GM12878 (cell line): ENCODE results near the gene AKAP5. TPM values are rescaled to one million over a fixed set of nuclear protein-coding genes. Genes with fewer than 3 reads are reported as not detected.

Experiments used
- ATAC-seq: fragments of 200-7000 bp; cut with Tn5 transposase; 3 replicates; pipeline ENCODE4 v1.9.1; 2020; ENCODE audit warnings: mild to moderate bottlenecking, moderate library complexity
- BruUV-seq: library from RNA; stranded (reverse); fragments of 400-500 nt; replicated peaks from 2 replicates; lab custom pipeline; 2021; lab: Mats Ljungman, UMichigan
- CTCF ChIA-PET: fragments of 300-600 bp; sonication (Branson Sonifier 250); formaldehyde crosslinking; extraction: SDS; loops from one replicate; lab custom pipeline; 2021; ENCODE audit warnings: inconsistent platforms; lab: Yijun Ruan, JAX
- POLR2A ChIA-PET: fragments of 350-600 bp; formaldehyde crosslinking; extraction: SDS; loops from one replicate; lab custom pipeline; 2021; ENCODE audit warnings: inconsistent platforms; lab: Charles Lee
- RAD21 ChIA-PET: fragments of 300-600 bp; sonication (Branson Sonifier 250); formaldehyde crosslinking; loops from one replicate; lab custom pipeline; 2023; ENCODE audit warnings: antibody characterized with exemption; ENCODE audit not compliant: unreplicated experiment; lab: Charles Lee
- SMC1A ChIA-PET: fragments of 300-600 bp; sonication (Branson Sonifier 250); formaldehyde crosslinking; loops from one replicate; lab custom pipeline; 2023; ENCODE audit not compliant: unreplicated experiment, uncharacterized antibody; lab: Charles Lee
- DNase-seq: peaks from one replicate; pipeline ENCODE4 v3.0.0-alpha.2; 2011; ENCODE audit warnings: low read depth, low spot score
- FAIRE-seq: peaks from 3 replicates; lab custom pipeline; 2011; peaks lifted over from hg19 to GRCh38; lab: Jason Lieb, UNC
- H2AFZ ChIP-seq: 2 replicates; pipeline ENCODE4 v1.6.0; 2011; ENCODE audit warnings: low read depth, low read length, control low read depth; ENCODE audit not compliant: control insufficient read depth
- H3K27ac ChIP-seq: 2 replicates; pipeline ENCODE4 v1.5.1; 2011; ENCODE audit warnings: control low read depth; ENCODE audit not compliant: control insufficient read depth, insufficient read depth
- H3K27me3 ChIP-seq, 2 experiments: replicated peaks in 1 of 2; 2 replicates each; pipeline versions ENCODE4 v1.6.0 to v1.6.1; 2011; ENCODE audit warnings: low read length in 1 of 2; ENCODE audit not compliant: control insufficient read depth in 2 of 2, insufficient read depth in 2 of 2
- H3K36me3 ChIP-seq, 2 experiments: 2 replicates each; pipeline ENCODE4 v1.5.1; 2011; ENCODE audit warnings: low read length in 1 of 2; ENCODE audit not compliant: control insufficient read depth in 2 of 2, insufficient read depth in 2 of 2
- H3K4me1 ChIP-seq: 2 replicates; pipeline ENCODE4 v1.6.1; 2011; ENCODE audit warnings: mild to moderate bottlenecking, low read length, moderate library complexity, mixed read lengths; ENCODE audit not compliant: control insufficient read depth, insufficient read depth
- H3K4me2 ChIP-seq: 2 replicates; pipeline ENCODE4 v1.6.0; 2011; ENCODE audit warnings: control low read depth; ENCODE audit not compliant: control insufficient read depth, insufficient read depth
- H3K4me3 ChIP-seq: fragments of 200-600 bp; sonication (generic); 2 replicates; pipeline ENCODE4 v1.5.1; 2016
- H3K79me2 ChIP-seq: 2 replicates; pipeline ENCODE4 v1.6.0; 2011; ENCODE audit warnings: low read length; ENCODE audit not compliant: control insufficient read depth, insufficient read depth
- H3K9ac ChIP-seq: 2 replicates; pipeline ENCODE4 v1.8.0; 2011; ENCODE audit warnings: low read length, control low read depth, mixed read lengths; ENCODE audit not compliant: control insufficient read depth, insufficient read depth
- H3K9me3 ChIP-seq: replicated peaks from 3 replicates; pipeline ENCODE4 v1.5.1; 2011; ENCODE audit warnings: mild to moderate bottlenecking, low read length; ENCODE audit not compliant: control insufficient read depth, insufficient read depth
- H4K20me1 ChIP-seq: 2 replicates; pipeline ENCODE4 v1.6.0; 2011; ENCODE audit not compliant: control insufficient read depth, insufficient read depth
- ATF7 ChIP-seq: fragments of 450-650 bp; IDR thresholded peaks from 2 replicates; pipeline ENCODE4 v1.6.1; 2016; ENCODE audit warnings: low read depth, mild to moderate bottlenecking
- CBFB ChIP-seq: IDR thresholded peaks from 2 replicates; pipeline ENCODE4 v1.6.1; 2016; ENCODE audit warnings: antibody characterized with exemption, low read depth
- DPF2 ChIP-seq: fragments of 450-650 bp; IDR thresholded peaks from 2 replicates; pipeline ENCODE4 v1.6.1; 2017; ENCODE audit warnings: mild to moderate bottlenecking
- GATAD2B ChIP-seq: fragments of 450-650 bp; conservative IDR thresholded peaks from 2 replicates; pipeline ENCODE4 v1.6.1; 2017; ENCODE audit warnings: low read depth, mild to moderate bottlenecking, moderate library complexity
- IKZF1 ChIP-seq: fragments of 450-650 bp; conservative IDR thresholded peaks from 2 replicates; pipeline ENCODE4 v1.6.1; 2017; ENCODE audit warnings: antibody characterized with exemption, mild to moderate bottlenecking
- JUNB ChIP-seq: IDR thresholded peaks from 2 replicates; pipeline ENCODE4 v1.6.1; 2016; ENCODE audit warnings: antibody characterized with exemption, mild to moderate bottlenecking
- MEF2A ChIP-seq: IDR thresholded peaks from 2 replicates; pipeline ENCODE4 v1.6.1; 2011; ENCODE audit warnings: low read depth, mild to moderate bottlenecking, low read length, moderate library complexity; ENCODE audit not compliant: insufficient read depth
- MXI1 ChIP-seq: fragments of 150-350 bp; IDR thresholded peaks from 2 replicates; pipeline ENCODE4 v1.6.1; 2011; ENCODE audit warnings: low read depth, mild to moderate bottlenecking, inconsistent platforms, low read length, improper control_type of control experiment
- NKRF ChIP-seq: fragments of 450-650 bp; conservative IDR thresholded peaks from 2 replicates; pipeline ENCODE4 v1.6.1; 2017; ENCODE audit warnings: mild to moderate bottlenecking, moderate library complexity
- PAX8 ChIP-seq: fragments of 450-650 bp; IDR thresholded peaks from 2 replicates; pipeline ENCODE4 v1.6.1; 2017; ENCODE audit warnings: mild to moderate bottlenecking, moderate library complexity
- RELB ChIP-seq: fragments of 450-650 bp; IDR thresholded peaks from 2 replicates; pipeline ENCODE4 v1.6.1; 2017; ENCODE audit warnings: low read depth, mild to moderate bottlenecking, moderate library complexity
- STAT1 ChIP-seq: fragments of 450-650 bp; conservative IDR thresholded peaks from 2 replicates; pipeline ENCODE4 v1.6.1; 2014; ENCODE audit warnings: antibody characterized with exemption, mild to moderate bottlenecking
- WRNIP1 ChIP-seq: IDR thresholded peaks from 2 replicates; pipeline ENCODE4 v1.6.1; 2011; ENCODE audit warnings: low read depth, low read length, improper control_type of control experiment, borderline replicate concordance
- ZSCAN29 ChIP-seq: fragments of 450-650 bp; IDR thresholded peaks from 2 replicates; pipeline ENCODE4 v1.6.1; 2017; ENCODE audit warnings: mild to moderate bottlenecking, moderate library complexity
- WGBS: methylation state at CpG from one replicate; pipeline ENCODE4 v1.1.6; 2016; ENCODE audit warnings: low lambda C conversion rate; ENCODE audit not compliant: insufficient replicate concordance, insufficient coverage; ENCODE audit errors: missing lambda C conversion rate; 5-methylcytosine and 5-hydroxymethylcytosine counted together
- in situ Hi-C: fragments of 300-500 bp; cut with MboI; formaldehyde crosslinking; loops from 9 replicates; pipeline ENCODE4 v1.14.3; 2018; ENCODE audit warnings: mixed read lengths
- intact Hi-C: fragments of 100-400 bp; cut with micrococcal nuclease; formaldehyde crosslinking; loops from one replicate; pipeline ENCODE4 v1.14.2; 2022; ENCODE audit not compliant: unreplicated experiment
- polyA plus RNA-seq, 11 experiments: library from polyadenylated mRNA; depleted of rRNA in 4 of 11; unstranded in 6 of 11; stranded (reverse) in 5 of 11; fragments of >200 nt; fragmentation: Nextera tagmentation in 4 of 11; fragmentation: Illumina TruSeq in 1 of 11; extraction: Ambion mirVana in 4 of 11; extraction: Trizol in 1 of 11; gene quantifications; 1 replicate in 1 of 11; 2 replicates in 10 of 11; pipeline versions ENCODE4 v1.2.1 to v1.2.3, GENCODE V29; 2011 to 2016; ENCODE audit warnings: inconsistent platforms in 2 of 11, missing spikeins in 2 of 11, low read depth in 1 of 11
- total RNA-seq, 4 experiments: library from RNA; depleted of rRNA in 3 of 4; stranded (reverse); fragments of >200 nt in 3 of 4; fragmentation: Illumina TruSeq in 1 of 4; extraction: Trizol in 1 of 4; gene quantifications; 2 replicates each; pipeline versions ENCODE4 v1.2.1 to v1.2.3, GENCODE V29; 2013 to 2021

Gene AKAP5
- total and polyA plus RNA-seq, 10 of the 15 experiments (the other 5 are each of a cell fraction or from before 2014, with no cell fraction given) = 0.45 to 5.1 (median 1.7) TPM

GRCh38 chr14:64504310-64504896 is 39.1 kb downstream of the AKAP5 start, which contains the start of gene ZBTB1 (continued):
- no peak for TF ChIP-seq NKRF
- TF ChIP-seq MXI1 = peak; percentile 27; the same call in 1 of the 2 replicates
- TF ChIP-seq JUNB = no peak

GRCh38 chr14:64504897-64505794 is 39.8 kb downstream of the AKAP5 start:
- H4K20me1 ChIP-seq = no peaks in the 10 kb centered on the region; the same call in 1 of the 2 replicates
- in situ Hi-C loops (no loop called here), intact Hi-C loops (loop anchor here (2.0 to 5.0 kb wide), 4 partner anchors 36 to 168 kb away; partner anchors contain the start of genes HSPA2 and MTHFD1)
- peaks cover 95% of the 10 kb centered on the region for H3K79me2 ChIP-seq
- FAIRE-seq (no peak), ATAC-seq (peak; percentile 30), DNase-seq (no peak)
- H2AFZ ChIP-seq = peak overlapping the region; percentile 20; the same call in 1 of the 2 replicates
- WGBS = 2% methylated on average over 60 of the region's 68 CpGs
- H3K9me3 ChIP-seq = no peaks in the 10 kb centered on the region
- POLR2A ChIA-PET = interaction anchor here (1.0 to 2.3 kb wide), 5 partner anchors 38 to 270 kb away, joined by 3 to 14 read pairs (median 5); partner anchors contain the start of gene MTHFD1
- H3K4me3 ChIP-seq = peak overlapping the region; percentile 91
- H3K27me3 ChIP-seq = no peaks in the 10 kb centered on the region
- SMC1A ChIA-PET = interaction anchor here (0.7 kb wide), 1 partner anchor 33 kb away, joined by 3 read pairs; no protein-coding TSS in a partner anchor
- BruUV-seq = TSS peak; percentile 52
- CTCF ChIA-PET = interaction anchor here (0.6 kb wide), 1 partner anchor 75 kb away, joined by 3 read pairs; no protein-coding TSS in a partner anchor
- no peaks in the 10 kb centered on the region for H3K36me3 ChIP-seq
- H3K27ac ChIP-seq = peak overlapping the region; percentile 98
- peak overlapping the region; percentile 64 for H3K4me2 ChIP-seq
- peaks cover 14% of the 10 kb centered on the region for H3K4me1 ChIP-seq
- RAD21 ChIA-PET = interaction anchor here (0.9 to 1.5 kb wide), 3 partner anchors 10 to 161 kb away, joined by 3 to 6 read pairs (median 4); no protein-coding TSS in a partner anchor
- H3K9ac ChIP-seq = peak overlapping the region; percentile 97
- TF ChIP-seq GATAD2B (peak; percentile 22), IKZF1 (no peak; the same call in none of the 2 replicates), PAX8 (no peak), STAT1 (peak; percentile 20; the same call in 1 of the 2 replicates), WRNIP1 (0 out of 2 replicates have a peak, but pooled peaks have one; percentile 23), DPF2 (peak; percentile 83), ZSCAN29 (0 out of 2 replicates have a peak, but pooled peaks have one; percentile 53), RELB (peak; percentile 63), ATF7 (0 out of 2 replicates have a peak, but pooled peaks have one; percentile 12), MEF2A (no peak), CBFB (peak; percentile 51; the same call in 1 of the 2 replicates)
